Jurkat, Clone E6-1 (cell line): ENCODE results near the gene DACH1.
"Not testable (repeated sequence)": the region's sequence is repeated elsewhere in the genome, so short reads cannot be mapped to it uniquely, and the experiment has no call there.

Experiments used
- DNase-seq: peaks from one replicate; pipeline ENCODE4 v3.0.0-alpha.2; 2011; ENCODE audit warnings: low read depth, low spot score
- H3K4me3 ChIP-seq: 2 replicates; pipeline ENCODE4 v1.5.1; 2011; ENCODE audit warnings: mild to moderate bottlenecking, low read length, control low read depth, moderate library complexity

Gene DACH1

DNA sequence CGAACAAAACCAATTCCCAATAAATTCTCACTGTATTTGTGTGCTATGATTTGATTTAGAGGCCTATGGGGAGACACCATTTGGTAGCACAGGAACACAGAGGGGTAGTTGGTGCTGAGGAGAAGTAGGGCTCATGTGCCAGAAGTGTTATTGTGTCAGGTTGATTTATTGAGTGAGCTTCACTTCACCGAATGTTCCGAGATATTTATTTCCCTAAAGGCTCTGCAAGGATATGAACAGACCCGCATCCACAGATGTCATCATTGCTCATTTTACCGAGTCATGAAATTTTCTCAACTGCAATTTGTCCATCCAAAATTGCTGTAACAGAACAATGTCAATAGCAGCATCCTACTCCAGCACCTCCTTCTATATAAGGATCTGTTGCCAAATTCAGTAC, 69.5 kb downstream of the DACH1 start:
- no peak overlapping the region for H3K4me3 ChIP-seq
- no peak for DNase-seq

GRCh38 chr13:71789693-71790329, 77.2 kb downstream of the DACH1 start:
- no peak for DNase-seq
- no peak overlapping the region for H3K4me3 ChIP-seq

GRCh38 chr13:71789037-71789436, 78.0 kb downstream of the DACH1 start:
- DNase-seq, result no peak
- H3K4me3 ChIP-seq, result no peak overlapping the region

- no peak for DNase-seq
Observed at GRCh38 chr13:71787414-71787813, 79.6 kb downstream of the DACH1 start.

DNA sequence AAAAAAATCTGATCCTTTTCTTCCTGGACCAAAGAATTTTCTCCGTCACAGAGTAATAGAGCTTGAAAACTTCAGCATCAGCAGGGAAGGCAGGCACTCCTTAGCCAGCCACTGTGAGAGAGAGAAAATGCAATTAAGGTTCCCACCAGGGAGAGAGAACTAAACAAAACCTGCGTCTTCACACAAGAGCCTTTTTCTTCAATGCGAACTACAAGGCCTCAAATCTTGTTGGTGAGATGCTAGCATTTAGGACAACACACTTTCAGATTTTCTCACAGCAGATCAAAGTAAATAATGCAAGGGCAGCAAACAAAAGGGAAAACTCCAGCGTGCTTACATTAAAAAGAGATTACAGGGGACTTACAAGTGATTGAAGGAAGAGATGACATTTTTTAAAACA, 80.1 kb downstream of the DACH1 start:
- DNase-seq, result no peak

More at GRCh38 chr13:71787414-71787813, 79.6 kb downstream of the DACH1 start:
- H3K4me3 ChIP-seq, result no peak overlapping the region

DNA sequence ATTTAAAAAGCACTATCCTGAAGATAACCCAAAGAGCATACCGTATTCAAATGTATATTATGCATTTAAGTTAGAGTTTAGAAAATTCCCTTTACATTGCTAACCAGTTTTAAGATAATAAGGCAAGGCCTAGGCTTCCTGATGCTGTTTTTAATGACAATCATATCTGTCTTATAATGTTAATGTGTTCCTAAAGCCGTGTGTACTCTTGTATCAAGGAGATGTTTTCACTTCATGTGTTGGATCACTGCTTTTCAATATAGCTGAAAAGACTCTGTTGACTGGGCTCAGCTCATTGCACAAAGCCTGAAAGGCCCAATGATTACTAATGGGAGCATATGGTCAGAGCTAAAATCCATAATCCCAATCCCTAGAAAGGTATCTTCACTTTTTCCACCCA, 81.6 kb downstream of the DACH1 start:
- no peak for DNase-seq
- H3K4me3 ChIP-seq, result no peak overlapping the region

More for the DNA sequence above, 80.1 kb downstream of the DACH1 start:
- H3K4me3 ChIP-seq, result no peak overlapping the region

- no peak for DNase-seq
- H3K4me3 ChIP-seq, result no peak overlapping the region
Observed at GRCh38 chr13:71780546-71780945, 86.5 kb downstream of the DACH1 start.

- H3K4me3 ChIP-seq, DNase-seq: not testable (repeated sequence)
Observed at GRCh38 chr13:71778998-71779397, 88.0 kb downstream of the DACH1 start.

- no peak overlapping the region for H3K4me3 ChIP-seq
- DNase-seq, result no peak
Observed at GRCh38 chr13:71775966-71776365, 91.0 kb downstream of the DACH1 start.

GRCh38 chr13:71774863-71775262, 92.1 kb downstream of the DACH1 start:
- DNase-seq, result no peak
- no peak overlapping the region for H3K4me3 ChIP-seq

- no peak overlapping the region for H3K4me3 ChIP-seq
- DNase-seq, result no peak
Observed at GRCh38 chr13:71773531-71773930, 93.5 kb downstream of the DACH1 start.

GRCh38 chr13:71772361-71772760, 94.6 kb downstream of the DACH1 start:
- H3K4me3 ChIP-seq, result no peak overlapping the region
- no peak for DNase-seq

- no peak for DNase-seq
- H3K4me3 ChIP-seq, result no peak overlapping the region
Observed at GRCh38 chr13:71771144-71771543, 95.9 kb downstream of the DACH1 start.

DNA sequence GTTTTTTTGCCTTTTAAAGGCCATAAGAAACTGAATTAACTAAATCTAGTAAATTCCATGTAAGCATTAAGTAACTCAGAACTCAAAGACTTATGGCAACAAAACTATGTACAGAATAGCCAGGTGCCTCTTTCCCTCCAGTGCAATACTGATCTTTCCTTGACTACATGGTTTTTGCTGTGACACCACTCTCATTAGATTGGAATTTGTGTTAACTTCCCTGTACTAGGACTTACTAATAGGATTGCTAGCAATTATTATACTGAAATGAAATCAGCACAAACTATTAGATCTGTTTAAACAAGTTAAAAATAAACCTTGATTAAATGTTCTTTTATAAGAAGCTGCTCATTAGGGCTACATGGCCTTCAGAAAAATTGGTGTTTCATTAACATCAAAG, 96.3 kb downstream of the DACH1 start:
- H3K4me3 ChIP-seq, result no peak overlapping the region
- no peak for DNase-seq

DNA sequence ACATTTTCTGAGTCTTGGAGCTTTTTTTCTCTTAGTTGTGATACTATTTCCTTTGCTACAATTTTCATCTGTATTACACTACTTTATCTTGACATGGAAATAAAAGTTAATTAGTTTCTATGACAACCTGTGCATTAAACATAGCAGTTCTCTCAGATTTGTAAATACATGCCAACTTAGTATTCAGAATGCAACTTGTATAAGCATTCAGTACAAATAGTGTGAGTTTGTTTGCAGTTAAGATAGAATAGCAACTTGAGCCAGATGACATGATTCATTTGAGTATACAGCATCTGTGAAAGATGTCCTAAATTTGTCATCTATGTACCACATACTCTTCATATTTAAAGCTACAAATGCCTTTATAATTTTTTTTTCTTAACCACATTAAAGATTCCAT, 98.1 kb downstream of the DACH1 start:
- no peak for DNase-seq
- H3K4me3 ChIP-seq, result no peak overlapping the region

DNA sequence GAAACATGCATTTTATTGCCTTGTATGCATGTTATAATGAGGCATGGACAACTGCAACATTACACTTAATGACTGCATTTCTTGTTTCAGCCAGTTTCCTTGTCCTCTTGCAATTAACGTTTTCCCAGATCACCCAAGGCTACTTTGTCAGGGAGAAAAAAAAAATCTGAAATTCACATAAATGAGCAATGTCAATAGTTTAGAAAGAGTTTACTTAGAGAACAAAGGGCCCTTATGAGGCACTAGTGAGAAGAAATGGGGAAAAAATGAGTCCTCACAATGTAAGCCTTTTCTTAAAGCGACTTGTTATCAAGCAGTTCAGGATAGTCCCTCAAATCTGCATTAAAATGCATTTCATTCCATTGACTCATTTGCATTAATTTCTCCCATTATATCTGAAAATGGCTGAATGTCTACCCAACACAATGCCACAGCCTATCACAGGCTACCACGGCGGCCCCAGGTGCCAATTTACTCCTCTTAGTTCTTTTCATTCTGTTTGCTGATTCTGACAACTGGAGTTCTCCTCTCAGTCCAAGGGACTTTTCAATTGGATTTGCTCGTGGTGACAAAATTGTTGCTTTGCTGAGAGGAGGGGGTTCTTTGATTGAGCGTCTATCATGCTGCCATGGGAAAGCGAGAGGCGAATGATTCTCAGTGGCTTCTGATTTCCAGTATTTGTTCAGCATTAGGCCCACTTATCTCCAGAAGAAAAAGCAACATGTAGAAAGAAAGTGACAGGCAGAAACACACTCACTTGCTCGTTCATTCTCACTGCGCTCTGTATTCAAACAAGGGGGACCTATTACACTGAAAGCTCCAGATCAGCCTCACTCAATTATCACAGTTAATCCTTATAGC, 107.1 kb downstream of the DACH1 start:
- no peak for DNase-seq
- no peak overlapping the region for H3K4me3 ChIP-seq

DNA sequence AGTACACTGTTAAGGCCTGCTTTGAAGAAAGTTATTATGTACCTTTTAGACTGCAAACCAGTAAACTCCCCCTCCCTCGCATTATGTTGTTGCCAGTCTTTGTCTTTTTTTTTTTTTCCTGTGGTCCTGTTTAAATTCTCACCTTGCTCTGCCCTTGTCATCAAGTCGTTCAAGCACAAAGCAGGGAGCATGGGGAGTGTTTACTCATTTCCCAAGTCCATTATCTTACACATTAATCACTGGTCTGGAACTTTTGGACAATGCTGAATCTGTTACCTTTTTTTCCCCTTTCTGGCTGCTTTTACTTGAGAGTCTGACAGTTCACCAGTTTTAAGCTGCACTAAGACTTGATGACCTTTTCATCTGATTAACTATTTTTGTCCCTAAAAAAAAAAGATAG, 108.2 kb downstream of the DACH1 start:
- DNase-seq, result no peak

GRCh38 chr13:71754407-71754974, 112.5 kb downstream of the DACH1 start:
- no peak for DNase-seq
- no peak overlapping the region for H3K4me3 ChIP-seq

More for the DNA sequence above, 108.2 kb downstream of the DACH1 start:
- no peak overlapping the region for H3K4me3 ChIP-seq

- H3K4me3 ChIP-seq, result no peak overlapping the region
- DNase-seq, result no peak
Observed at GRCh38 chr13:71752775-71753513, 114.1 kb downstream of the DACH1 start.

DNA sequence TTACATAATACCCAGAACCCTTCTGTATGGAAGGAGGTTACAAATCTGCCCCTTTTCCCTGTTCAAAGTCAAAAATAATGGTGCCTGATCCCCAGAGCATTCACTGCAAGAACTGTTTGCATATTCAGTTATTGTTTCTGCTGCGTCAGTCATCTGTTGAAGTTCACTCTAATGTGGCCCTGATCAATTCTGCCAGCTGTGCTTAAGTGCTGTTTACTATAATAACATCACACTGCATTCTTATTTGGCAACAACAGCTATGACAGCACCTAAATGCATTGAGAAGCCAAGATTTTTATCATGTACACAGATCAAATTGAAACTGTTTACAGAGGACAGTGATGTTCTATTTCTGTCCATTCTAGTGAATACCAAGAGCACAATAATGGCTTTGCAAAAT, 115.9 kb downstream of the DACH1 start:
- no peak for DNase-seq
- no peak overlapping the region for H3K4me3 ChIP-seq
